MM.1S (cell line): ENCODE results near the gene TMPRSS12.

Experiments used
- DNase-seq: peaks from one replicate; pipeline ENCODE4 v3.0.0-alpha.2; 2015
- H2AFZ ChIP-seq: fragments of 300-600 bp; sonication (generic); 2 replicates; pipeline ENCODE4 v1.6.0; 2016; ENCODE audit warnings: antibody characterized with exemption, low read length
- H3F3A ChIP-seq: fragments of 300-600 bp; sonication (generic); 2 replicates; pipeline ENCODE4 v1.6.1; 2016; ENCODE audit warnings: mild to moderate bottlenecking, antibody characterized with exemption, low read length, moderate library complexity, mixed read lengths; ENCODE audit not compliant: insufficient read depth
- H3K27ac ChIP-seq: fragments of 300-600 bp; sonication (generic); 2 replicates; pipeline ENCODE4 v1.5.1; 2016; ENCODE audit warnings: mild to moderate bottlenecking, low read length
- H3K27me3 ChIP-seq: fragments of 300-600 bp; sonication (generic); replicated peaks from 2 replicates; pipeline ENCODE4 v1.6.0; 2016; ENCODE audit warnings: low read length; ENCODE audit not compliant: insufficient read depth
- H3K36me3 ChIP-seq: fragments of 300-600 bp; sonication (generic); replicated peaks from 2 replicates; pipeline ENCODE4 v1.6.1; 2016; ENCODE audit warnings: mild to moderate bottlenecking, low read length, mixed read lengths; ENCODE audit not compliant: insufficient read depth
- H3K4me1 ChIP-seq: fragments of 300-600 bp; sonication (generic); 2 replicates; pipeline ENCODE4 v1.6.1; 2016; ENCODE audit warnings: low read length, mixed read lengths
- H3K4me2 ChIP-seq: fragments of 300-600 bp; sonication (generic); 2 replicates; pipeline ENCODE4 v1.6.0; 2016; ENCODE audit warnings: low read depth, low read length
- H3K4me3 ChIP-seq: fragments of 300-600 bp; sonication (generic); 2 replicates; pipeline ENCODE4 v1.5.1; 2016; ENCODE audit warnings: low read length, mixed read lengths
- H3K79me2 ChIP-seq: fragments of 300-600 bp; sonication (generic); 2 replicates; pipeline ENCODE4 v1.6.1; 2016; ENCODE audit warnings: mixed run types, low read length, mixed read lengths
- H3K9ac ChIP-seq: fragments of 300-600 bp; sonication (generic); 2 replicates; pipeline ENCODE4 v1.6.1; 2016; ENCODE audit warnings: low read length, mixed read lengths
- H3K9me2 ChIP-seq: fragments of 300-600 bp; sonication (generic); replicated peaks from 2 replicates; pipeline ENCODE4 v1.6.1; 2016; ENCODE audit warnings: mild to moderate bottlenecking, low read length, mixed read lengths; ENCODE audit not compliant: insufficient read depth
- H3K9me3 ChIP-seq: fragments of 300-600 bp; sonication (generic); replicated peaks from 2 replicates; pipeline ENCODE4 v1.6.1; 2016; ENCODE audit warnings: mild to moderate bottlenecking, low read length, mixed read lengths; ENCODE audit not compliant: insufficient read depth
- H4K20me1 ChIP-seq: fragments of 300-600 bp; sonication (generic); 2 replicates; pipeline ENCODE4 v1.6.1; 2016; ENCODE audit warnings: mild to moderate bottlenecking, low read length, moderate library complexity, mixed read lengths; ENCODE audit not compliant: insufficient read depth
- EZH2 ChIP-seq: fragments of 300-600 bp; sonication (generic); optimal IDR thresholded peaks from 2 replicates; pipeline ENCODE3; 2017; ENCODE audit warnings: low read depth, mild to moderate bottlenecking, antibody characterized with exemption, low read length, mixed read lengths
- EZH2phosphoT487 ChIP-seq: fragments of 300-600 bp; sonication (generic); IDR thresholded peaks from 2 replicates; pipeline ENCODE4 v1.6.1; 2018; ENCODE audit warnings: antibody characterized with exemption, low read length
- TF ChIP-seq, protein P1 (sequence below): fragments of 300-600 bp; sonication (generic); IDR thresholded peaks from 2 replicates; pipeline ENCODE4 v1.5.1; 2016; ENCODE audit warnings: antibody characterized with exemption, low read length, mixed read lengths

The TMPRSS12 gene

DNA sequence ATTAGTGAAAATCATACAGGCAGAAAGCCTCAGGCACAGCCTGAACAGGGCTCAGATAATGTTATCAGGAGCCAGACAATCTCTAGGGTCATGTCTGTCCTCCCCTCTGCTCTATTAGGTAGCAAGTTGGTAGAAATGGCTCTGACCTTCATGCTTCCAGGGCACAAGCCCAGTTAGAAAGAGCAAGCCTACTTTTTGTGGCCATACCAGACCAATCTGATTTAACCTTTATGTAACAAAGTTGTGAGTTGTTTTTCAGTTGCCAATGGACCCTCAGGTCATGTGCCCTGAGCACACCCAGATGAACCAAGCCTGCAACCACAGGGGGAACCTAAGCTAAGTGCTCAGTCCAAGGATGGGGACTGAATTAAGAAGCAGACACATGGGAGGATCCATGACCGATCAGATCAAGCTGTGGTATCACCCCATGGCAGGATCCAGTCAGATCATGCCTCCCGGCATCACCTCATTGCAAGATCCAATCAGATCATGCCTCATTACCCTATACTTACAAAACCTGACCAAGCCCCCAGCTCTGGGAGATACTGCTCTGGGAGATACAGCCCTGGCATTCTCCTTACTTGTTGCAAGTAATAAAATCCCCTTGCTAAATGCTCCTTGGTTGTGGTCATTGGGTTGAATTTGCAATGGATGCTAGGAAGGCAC, 90.9 kb downstream of the TMPRSS12 start:
- peak overlapping the region; percentile 7; the same call in 1 of the 2 replicates for H3K27ac ChIP-seq
- H3K4me2 ChIP-seq, result no peak overlapping the region
- peaks cover 41% of the 10 kb centered on the region for H3K79me2 ChIP-seq
- H3K9me2 ChIP-seq, result no peaks in the 10 kb centered on the region
- no peak for DNase-seq
- H3K9me3 ChIP-seq, result no peaks in the 10 kb centered on the region
- no peak overlapping the region for H2AFZ ChIP-seq
- H3K4me1 ChIP-seq, result peaks cover 11% of the 10 kb centered on the region
- H3K4me3 ChIP-seq, result no peak overlapping the region
- peaks cover 10% of the 10 kb centered on the region; the same call in 1 of the 2 replicates for H3F3A ChIP-seq
- H3K27me3 ChIP-seq, result no peaks in the 10 kb centered on the region
- TF ChIP-seq, protein P1, sequence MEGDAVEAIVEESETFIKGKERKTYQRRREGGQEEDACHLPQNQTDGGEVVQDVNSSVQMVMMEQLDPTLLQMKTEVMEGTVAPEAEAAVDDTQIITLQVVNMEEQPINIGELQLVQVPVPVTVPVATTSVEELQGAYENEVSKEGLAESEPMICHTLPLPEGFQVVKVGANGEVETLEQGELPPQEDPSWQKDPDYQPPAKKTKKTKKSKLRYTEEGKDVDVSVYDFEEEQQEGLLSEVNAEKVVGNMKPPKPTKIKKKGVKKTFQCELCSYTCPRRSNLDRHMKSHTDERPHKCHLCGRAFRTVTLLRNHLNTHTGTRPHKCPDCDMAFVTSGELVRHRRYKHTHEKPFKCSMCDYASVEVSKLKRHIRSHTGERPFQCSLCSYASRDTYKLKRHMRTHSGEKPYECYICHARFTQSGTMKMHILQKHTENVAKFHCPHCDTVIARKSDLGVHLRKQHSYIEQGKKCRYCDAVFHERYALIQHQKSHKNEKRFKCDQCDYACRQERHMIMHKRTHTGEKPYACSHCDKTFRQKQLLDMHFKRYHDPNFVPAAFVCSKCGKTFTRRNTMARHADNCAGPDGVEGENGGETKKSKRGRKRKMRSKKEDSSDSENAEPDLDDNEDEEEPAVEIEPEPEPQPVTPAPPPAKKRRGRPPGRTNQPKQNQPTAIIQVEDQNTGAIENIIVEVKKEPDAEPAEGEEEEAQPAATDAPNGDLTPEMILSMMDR, result no peak
- no peak for TF ChIP-seq EZH2phosphoT487
- no peak overlapping the region for H3K9ac ChIP-seq
- H4K20me1 ChIP-seq, result peaks cover 13% of the 10 kb centered on the region; the same call in 1 of the 2 replicates
- peaks cover 9% of the 10 kb centered on the region; the same call in 1 of the 2 replicates for H3K36me3 ChIP-seq

DNA sequence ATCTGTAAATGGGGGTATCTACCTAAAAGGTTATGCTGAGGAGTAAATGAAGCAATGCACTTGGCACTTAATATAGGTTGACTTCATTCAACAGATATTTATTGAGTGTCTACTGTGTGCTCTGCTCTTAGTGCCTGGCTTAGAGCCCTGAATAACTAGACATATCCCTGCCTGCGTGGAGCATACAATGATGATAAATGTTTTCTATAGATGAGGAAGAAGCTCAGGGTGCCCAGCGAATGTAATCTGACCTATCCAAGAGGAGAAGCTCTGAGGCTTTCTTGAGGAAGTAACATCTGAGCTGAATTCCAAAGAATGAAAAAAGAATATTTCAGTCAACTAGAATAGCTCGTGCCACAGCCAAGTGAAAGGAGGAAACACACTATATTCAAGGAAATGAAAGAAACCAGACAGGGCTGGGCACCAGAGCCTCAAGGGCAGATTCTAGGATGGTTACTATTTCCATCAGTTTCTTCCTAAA, 91.7 kb downstream of the TMPRSS12 start:
- Histone ChIP-seq H4K20me1 (peaks cover 5% of the 10 kb centered on the region; the same call in 1 of the 2 replicates), H3K9me2 (no peaks in the 10 kb centered on the region), H3K4me1 (peaks cover 7% of the 10 kb centered on the region), H3K4me3 (no peak overlapping the region), H3K36me3 (peaks cover 9% of the 10 kb centered on the region; the same call in 1 of the 2 replicates), H3K27me3 (no peaks in the 10 kb centered on the region), H2AFZ (no peak overlapping the region), H3F3A (peaks cover 10% of the 10 kb centered on the region; the same call in 1 of the 2 replicates), H3K9ac (no peak overlapping the region), H3K4me2 (no peak overlapping the region), H3K27ac (peak overlapping the region; percentile 1; the same call in 1 of the 2 replicates), H3K79me2 (peaks cover 32% of the 10 kb centered on the region), H3K9me3 (no peaks in the 10 kb centered on the region)
- no peak for DNase-seq
- no peak for TF ChIP-seq EZH2
- TF ChIP-seq EZH2phosphoT487, result no peak
- TF ChIP-seq, protein P1, result no peak

DNA sequence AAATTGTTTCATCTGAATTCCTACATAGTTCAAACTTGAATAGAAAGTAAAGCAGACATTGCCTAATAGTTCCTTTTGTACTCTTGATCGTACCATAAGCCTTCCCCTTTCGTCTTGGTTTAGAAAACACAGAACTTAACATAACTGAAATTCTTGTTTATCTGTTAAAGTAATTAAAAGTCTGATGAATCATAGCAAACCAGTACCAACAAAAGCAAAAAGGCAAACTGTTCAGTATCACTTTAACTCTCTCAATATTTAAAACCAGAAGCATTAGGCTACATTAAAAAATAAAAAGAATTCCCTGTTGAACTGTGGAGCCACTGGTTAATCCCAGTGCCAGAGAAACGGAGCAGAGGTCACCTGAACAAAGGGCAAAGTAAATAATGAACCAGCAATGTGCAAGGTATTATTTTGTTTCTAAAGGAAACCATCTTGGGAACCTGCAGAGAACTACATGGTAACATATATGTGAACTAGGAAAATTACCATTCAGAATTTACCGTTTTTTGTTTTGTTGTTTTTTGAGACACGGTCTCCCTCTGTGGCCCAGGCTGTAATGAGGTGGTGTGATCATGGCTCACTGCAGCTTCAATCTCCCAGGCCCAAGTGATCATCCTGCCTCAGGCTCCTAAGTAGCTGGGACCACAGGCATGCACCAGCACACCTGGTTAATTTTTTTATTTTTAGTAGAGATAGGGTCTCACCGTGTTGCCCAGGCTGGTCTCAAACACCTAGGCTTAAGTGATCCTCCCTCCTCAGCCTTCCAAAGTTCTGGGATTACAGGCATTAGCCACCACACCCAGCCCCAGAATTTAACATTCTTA, 92.5 kb downstream of the TMPRSS12 start:
- TF ChIP-seq EZH2phosphoT487, result no peak
- no peaks in the 10 kb centered on the region for H3K9me2 ChIP-seq
- H2AFZ ChIP-seq, result no peak overlapping the region
- no peak overlapping the region for H3K27ac ChIP-seq
- peaks cover 5% of the 10 kb centered on the region; the same call in 1 of the 2 replicates for H3K36me3 ChIP-seq
- H3K4me2 ChIP-seq, result no peak overlapping the region
- H3K9ac ChIP-seq, result no peak overlapping the region
- no peaks in the 10 kb centered on the region for H3K9me3 ChIP-seq
- DNase-seq, result no peak
- H3K4me1 ChIP-seq, result peaks cover 3% of the 10 kb centered on the region; the same call in 1 of the 2 replicates
- H3K4me3 ChIP-seq, result no peak overlapping the region
- peaks cover 25% of the 10 kb centered on the region for H3K79me2 ChIP-seq
- H3K27me3 ChIP-seq, result no peaks in the 10 kb centered on the region
- H4K20me1 ChIP-seq, result no peaks in the 10 kb centered on the region; the same call in 1 of the 2 replicates
- H3F3A ChIP-seq, result peaks cover 10% of the 10 kb centered on the region; the same call in 1 of the 2 replicates
